ENCODE measurements around the gene ECI1.

GRCh38 chr16:2299121-2299914 is 47.9 kb upstream of the ECI1 start:
- no peak for TF ChIP-seq CTCF (IDR thresholded peaks at IDR 0.05)
- TF ChIP-seq POLR2A (IDR thresholded peaks at IDR 0.05) = no peak

Measured in vagina (tissue), 2 donors.